NCI-H2107 (cell line): Measurements from ENCODE around the gene SCD.

Source experiments
- DNase-seq: peaks from one replicate; lab custom pipeline; 2025; lab: John Stamatoyannopoulos, UW

SCD gene

GRCh38 chr10:100401631-100402328 lies 54.7 kb downstream of the SCD start:
- DNase-seq, result no peak

GRCh38 chr10:100403734-100404133 lies 56.7 kb downstream of the SCD start:
- no peak for DNase-seq

GRCh38 chr10:100413173-100413572 lies 66.1 kb downstream of the SCD start:
- DNase-seq, result no peak
